Testis (tissue), 3 donors: ENCODE data around the gene CCDC192. TPM values are rescaled to one million over a fixed set of nuclear protein-coding genes. Genes with fewer than 3 reads are reported as not detected.

Source experiments
- DNase-seq: peaks from one replicate; pipeline ENCODE4 v3.0.0-alpha.2; 2019
- H3K27ac ChIP-seq, 2 donors: fragments of 200-600 bp; sonication (generic); one replicate each; pipeline ENCODE4 v1.5.1; 2019
- H3K27me3 ChIP-seq: fragments of 200-600 bp; sonication (generic); one replicate; pipeline ENCODE4 v1.5.1; 2019
- H3K36me3 ChIP-seq: fragments of 200-600 bp; sonication (generic); one replicate; pipeline ENCODE4 v1.5.1; 2017; ENCODE audit warnings: low read depth; ENCODE audit errors: missing control alignments
- H3K4me1 ChIP-seq: fragments of 200-600 bp; sonication (generic); one replicate; pipeline ENCODE4 v1.5.1; 2019
- H3K4me3 ChIP-seq, 2 donors: fragments of 200-600 bp; sonication (generic); one replicate each; pipeline ENCODE4 v1.5.1; 2017 to 2019
- H3K9me3 ChIP-seq: fragments of 200-600 bp; sonication (generic); one replicate; pipeline ENCODE4 v1.5.1; 2017
- POLR2A ChIP-seq: fragments of 450-650 bp; IDR thresholded peaks from one replicate; pipeline ENCODE4 v1.6.1; 2017; ENCODE audit warnings: antibody characterized with exemption, mild to moderate bottlenecking, moderate library complexity
- WGBS, 2 donors: methylation state at CpG; one replicate each; pipeline ENCODE4 v1.1.5; 2018; 5-methylcytosine and 5-hydroxymethylcytosine counted together
- intact Hi-C: fragments of 100-400 bp; cut with DNase I; formaldehyde crosslinking; loops from one replicate; pipeline ENCODE4 v1.15.1; 2023; ENCODE audit warnings: low total_unique reads
- polyA plus RNA-seq: library from polyadenylated mRNA; stranded (reverse); fragments of 350-450 nt; fragmentation: Illumina TruSeq; extraction: RNeasy Lipid Tissue Mini Kit (QIAGEN cat#74804); gene quantifications from one replicate; pipeline ENCODE4 v1.2.3, GENCODE V29; 2014; ENCODE audit warnings: low read depth, low replicate concordance; ENCODE audit not compliant: insufficient read depth
- total RNA-seq, 2 donors: library from RNA; depleted of rRNA; stranded (reverse); fragments of >200 nt; gene quantifications; one replicate each; pipeline ENCODE4 v1.2.3, GENCODE V29; 2016
- TF ChIP-seq, protein P1 (sequence below), 3 experiments: fragments of 450-650 bp in 2 of 3; fragments of 200-600 bp in 1 of 3; sonication (generic) in 1 of 3; IDR thresholded peaks; one replicate each; pipeline ENCODE4 v1.5.1; 2016 to 2019; ENCODE audit warnings: antibody characterized with exemption in 3 of 3, mild to moderate bottlenecking in 2 of 3, moderate library complexity in 1 of 3

CCDC192 gene
- total and polyA plus RNA-seq, 3 donors from 2014 or later: 7.8 to 22.6 (median 12.9) TPM

DNA sequence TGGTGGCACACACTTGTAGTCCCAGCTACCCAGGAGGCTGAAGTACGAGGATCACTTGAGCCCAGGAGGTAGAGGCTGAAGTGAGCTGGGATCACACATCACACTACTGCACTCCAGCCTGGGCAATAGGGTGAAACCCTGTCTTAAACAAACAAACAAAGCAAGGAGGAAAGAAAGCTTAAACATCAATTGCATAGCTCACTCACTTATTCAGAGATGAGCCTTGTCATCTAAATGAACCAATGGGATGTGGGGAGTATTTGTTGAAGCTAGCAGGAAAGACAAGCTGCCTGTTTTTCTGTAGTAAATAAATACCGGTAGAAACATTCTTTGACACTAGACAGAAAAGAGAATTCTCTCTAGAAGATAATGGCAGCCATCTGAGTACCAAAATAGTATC, 219.4 kb downstream of the CCDC192 start:
- intact Hi-C loops: no loop called here
- no peak for TF ChIP-seq POLR2A
- TF ChIP-seq, protein P1, sequence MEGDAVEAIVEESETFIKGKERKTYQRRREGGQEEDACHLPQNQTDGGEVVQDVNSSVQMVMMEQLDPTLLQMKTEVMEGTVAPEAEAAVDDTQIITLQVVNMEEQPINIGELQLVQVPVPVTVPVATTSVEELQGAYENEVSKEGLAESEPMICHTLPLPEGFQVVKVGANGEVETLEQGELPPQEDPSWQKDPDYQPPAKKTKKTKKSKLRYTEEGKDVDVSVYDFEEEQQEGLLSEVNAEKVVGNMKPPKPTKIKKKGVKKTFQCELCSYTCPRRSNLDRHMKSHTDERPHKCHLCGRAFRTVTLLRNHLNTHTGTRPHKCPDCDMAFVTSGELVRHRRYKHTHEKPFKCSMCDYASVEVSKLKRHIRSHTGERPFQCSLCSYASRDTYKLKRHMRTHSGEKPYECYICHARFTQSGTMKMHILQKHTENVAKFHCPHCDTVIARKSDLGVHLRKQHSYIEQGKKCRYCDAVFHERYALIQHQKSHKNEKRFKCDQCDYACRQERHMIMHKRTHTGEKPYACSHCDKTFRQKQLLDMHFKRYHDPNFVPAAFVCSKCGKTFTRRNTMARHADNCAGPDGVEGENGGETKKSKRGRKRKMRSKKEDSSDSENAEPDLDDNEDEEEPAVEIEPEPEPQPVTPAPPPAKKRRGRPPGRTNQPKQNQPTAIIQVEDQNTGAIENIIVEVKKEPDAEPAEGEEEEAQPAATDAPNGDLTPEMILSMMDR (IDR thresholded peaks at IDR 0.05): no peak
- Histone ChIP-seq H3K27me3 (no peaks in the 10 kb centered on the region), H3K27ac (no peak overlapping the region), H3K9me3 (no peaks in the 10 kb centered on the region), H3K36me3 (no peaks in the 10 kb centered on the region), H3K4me3 (no peak overlapping the region), H3K4me1 (no peaks in the 10 kb centered on the region)
- WGBS, 2 donors: 79 to 82% methylated on average over 2 of the region's 2 CpGs
- no peak for DNase-seq

DNA sequence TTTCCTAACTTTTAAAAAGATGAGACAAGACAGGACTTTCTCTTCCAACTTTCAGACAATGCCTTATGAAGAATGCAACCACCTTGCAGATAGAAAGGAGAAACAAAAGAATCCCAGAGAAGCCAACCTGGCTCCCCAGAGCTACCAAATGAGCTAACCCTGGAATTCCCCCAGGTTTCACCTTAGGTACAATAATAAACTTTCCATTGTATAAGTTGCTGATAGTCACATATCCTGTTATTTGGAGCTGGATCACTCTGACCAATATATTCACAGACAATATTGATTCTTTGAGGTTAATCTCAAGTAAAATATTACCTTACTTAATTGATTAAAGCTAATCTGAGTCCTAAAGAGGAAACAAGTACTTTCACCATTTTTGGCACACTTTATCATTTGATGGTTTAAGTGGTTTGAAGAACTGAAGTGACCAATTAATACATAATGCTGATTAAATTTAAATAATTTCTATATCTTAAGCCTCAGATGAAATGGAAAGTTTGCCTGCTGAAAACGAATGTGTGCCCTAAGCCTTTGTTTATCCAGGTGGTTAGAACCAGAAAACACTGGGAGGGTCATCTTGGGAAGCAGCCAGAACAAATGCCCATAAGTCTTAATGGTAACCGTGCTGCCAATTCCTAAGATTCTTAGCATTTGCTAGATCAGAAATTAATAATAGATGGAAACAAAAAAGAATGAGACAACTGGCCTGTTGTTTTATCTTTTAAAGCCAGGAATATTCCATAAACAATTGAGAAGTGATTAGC, 220.8 kb downstream of the CCDC192 start:
- H3K27me3 ChIP-seq: no peaks in the 10 kb centered on the region
- intact Hi-C loops: no loop called here
- no peak overlapping the region for H3K4me3 ChIP-seq
- no peaks in the 10 kb centered on the region for H3K9me3 ChIP-seq
- no peak for DNase-seq
- H3K4me1 ChIP-seq: no peaks in the 10 kb centered on the region
- TF ChIP-seq, protein P1 (IDR thresholded peaks at IDR 0.05): no peak
- TF ChIP-seq POLR2A: no peak
- 58 to 69% methylated on average over 2 of the region's 2 CpGs for WGBS, 2 donors
- H3K27ac ChIP-seq: no peak overlapping the region
- no peaks in the 10 kb centered on the region for H3K36me3 ChIP-seq

DNA sequence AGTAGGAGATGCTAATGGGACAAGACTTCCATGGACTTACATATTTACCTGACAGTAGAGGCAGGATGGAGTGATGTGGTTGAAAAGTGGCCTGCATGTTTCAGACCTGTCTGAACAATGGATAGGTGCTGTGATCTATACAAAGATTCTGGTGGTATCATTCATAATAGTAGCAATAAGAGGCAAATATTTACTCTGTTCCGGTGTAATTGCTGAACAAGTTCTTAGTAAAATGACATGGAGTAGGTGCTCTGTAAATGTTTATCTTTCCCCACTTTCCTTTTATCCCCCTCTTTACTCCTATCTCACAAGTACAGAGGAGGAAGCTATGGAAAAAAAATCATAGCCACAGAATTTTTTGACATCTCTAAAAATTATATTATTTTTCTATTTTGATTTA, 221.4 kb downstream of the CCDC192 start:
- Histone ChIP-seq H3K27ac (no peak overlapping the region), H3K27me3 (no peaks in the 10 kb centered on the region), H3K36me3 (no peaks in the 10 kb centered on the region), H3K4me3 (no peak overlapping the region), H3K4me1 (no peaks in the 10 kb centered on the region), H3K9me3 (no peaks in the 10 kb centered on the region)
- no peak for DNase-seq
- TF ChIP-seq POLR2A: no peak
- TF ChIP-seq, protein P1 (IDR thresholded peaks at IDR 0.05): no peak
- WGBS, 2 donors: 82 to 93% methylated on average over 1 of the region's 1 CpG
- intact Hi-C loops: no loop called here

DNA sequence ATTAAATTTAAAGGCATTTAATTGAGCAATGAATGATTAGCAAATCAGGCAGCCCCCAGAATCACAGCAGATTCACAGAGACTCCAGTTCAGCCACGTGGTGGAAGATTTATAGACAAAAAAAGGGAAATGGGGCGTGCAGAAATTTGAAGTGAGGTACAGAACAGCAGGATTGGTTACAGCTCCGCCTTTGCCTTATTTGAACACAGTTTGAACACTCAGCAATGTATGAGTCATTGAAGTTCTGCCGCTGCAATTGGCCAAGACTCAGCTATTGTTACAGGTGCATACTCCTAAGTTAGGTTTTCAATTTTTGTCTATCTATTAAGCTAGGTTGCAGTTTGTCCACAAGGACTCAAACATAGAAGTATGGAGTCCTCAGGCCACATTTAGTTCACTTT, 222.7 kb downstream of the CCDC192 start:
- 65 to 69% methylated on average over 4 of the region's 4 CpGs for WGBS, 2 donors
- no peak for DNase-seq
- Histone ChIP-seq H3K4me1 (no peaks in the 10 kb centered on the region), H3K27ac (no peak overlapping the region), H3K27me3 (no peaks in the 10 kb centered on the region), H3K4me3 (no peak overlapping the region), H3K9me3 (no peaks in the 10 kb centered on the region), H3K36me3 (no peaks in the 10 kb centered on the region)
- intact Hi-C loops: no loop called here
- TF ChIP-seq, protein P1 (IDR thresholded peaks at IDR 0.05): no peak
- no peak for TF ChIP-seq POLR2A

DNA sequence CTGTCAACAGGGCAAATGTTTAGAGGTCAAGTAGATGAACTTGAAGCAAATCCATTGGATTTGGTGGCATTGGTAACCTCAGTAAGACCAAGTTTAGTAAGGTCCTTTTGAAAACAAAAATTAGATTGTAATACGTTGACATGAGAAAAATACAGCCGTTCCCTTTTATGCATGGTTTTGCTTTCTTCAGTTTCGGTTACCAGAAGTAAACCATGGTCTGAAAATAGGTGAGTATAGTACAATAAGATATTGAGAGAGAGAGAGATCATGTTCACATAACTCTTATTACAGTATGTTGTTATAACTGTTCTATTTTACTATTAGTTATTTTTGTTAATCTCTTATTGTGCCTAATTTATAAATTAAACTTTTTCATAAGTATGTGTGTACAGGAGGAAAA, 223.8 kb downstream of the CCDC192 start:
- no peak for TF ChIP-seq POLR2A
- TF ChIP-seq, protein P1 (IDR thresholded peaks at IDR 0.05): no peak
- no peaks in the 10 kb centered on the region for H3K4me1 ChIP-seq
- no peak overlapping the region for H3K4me3 ChIP-seq
- WGBS, 2 donors: 92 to 96% methylated on average over 3 of the region's 3 CpGs
- H3K27ac ChIP-seq: no peak overlapping the region
- intact Hi-C loops: no loop called here
- H3K36me3 ChIP-seq: no peaks in the 10 kb centered on the region
- no peaks in the 10 kb centered on the region for H3K9me3 ChIP-seq
- DNase-seq: no peak
- no peaks in the 10 kb centered on the region for H3K27me3 ChIP-seq
